ENCODE measurements around the gene MAPKAP1.

The MAPKAP1 gene

GRCh38 chr9:125425170-125425897, 281.7 kb downstream of the MAPKAP1 start:
- Histone ChIP-seq H3K27ac (ENCODE audit: low read length) (no peak overlapping the region), H3K36me3 (ENCODE audit: control insufficient read depth in 2 of 2, insufficient read depth in 2 of 2, low read length in 2 of 2) (no peaks in the 10 kb centered on the region), H3K4me3 (ENCODE audit: low read length in 2 of 2) (no peak overlapping the region), H3K27me3 (ENCODE audit: control insufficient read depth in 1 of 2, insufficient read depth in 2 of 2, low read length in 2 of 2) (no peaks in the 10 kb centered on the region), H3K9ac (ENCODE audit: low read length in 2 of 2) (no peak overlapping the region), H3K4me1 (ENCODE audit: control insufficient read depth, insufficient read depth, low read length) (no peaks in the 10 kb centered on the region), H3K9me3 (ENCODE audit: control insufficient read depth in 2 of 2, low read length in 2 of 2) (no peaks in the 10 kb centered on the region)

DNA sequence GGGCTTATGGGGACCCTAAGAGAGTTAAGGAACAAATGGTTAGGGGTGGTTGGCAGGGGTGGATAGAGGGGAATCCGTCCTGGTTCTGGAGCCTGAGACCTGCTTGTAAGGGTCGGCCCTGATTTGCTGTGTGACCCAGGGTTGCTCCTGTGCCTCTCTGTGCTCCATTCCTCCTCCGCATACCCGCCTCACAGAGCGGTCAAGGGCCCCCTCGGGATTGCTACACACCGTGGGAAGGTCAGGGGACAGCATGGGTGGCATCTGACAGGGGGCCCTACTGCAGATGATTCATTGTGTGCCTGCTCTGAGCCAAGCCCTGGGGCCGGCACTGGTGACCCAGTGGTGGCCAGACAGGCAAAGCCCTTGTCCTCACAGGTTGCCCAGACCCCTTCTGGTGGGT, 283.0 kb downstream of the MAPKAP1 start:
- no peaks in the 10 kb centered on the region for H3K36me3 ChIP-seq (ENCODE audit: control insufficient read depth in 2 of 2, insufficient read depth in 2 of 2, low read length in 2 of 2)
- no peak overlapping the region for H3K4me3 ChIP-seq (ENCODE audit: low read length in 2 of 2)
- no peaks in the 10 kb centered on the region for H3K4me1 ChIP-seq (ENCODE audit: control insufficient read depth, insufficient read depth, low read length)
- H3K9me3 ChIP-seq (ENCODE audit: control insufficient read depth in 2 of 2, low read length in 2 of 2) = no peaks in the 10 kb centered on the region
- H3K27me3 ChIP-seq (ENCODE audit: control insufficient read depth in 1 of 2, insufficient read depth in 2 of 2, low read length in 2 of 2) = no peaks in the 10 kb centered on the region
- H3K9ac ChIP-seq (ENCODE audit: low read length in 2 of 2) = no peak overlapping the region
- H3K27ac ChIP-seq (ENCODE audit: low read length) = no peak overlapping the region

- no peaks in the 10 kb centered on the region for H3K4me1 ChIP-seq (ENCODE audit: control insufficient read depth, insufficient read depth, low read length)
- no peaks in the 10 kb centered on the region for H3K36me3 ChIP-seq (ENCODE audit: control insufficient read depth in 2 of 2, insufficient read depth in 2 of 2, low read length in 2 of 2)
- no peak overlapping the region for H3K9ac ChIP-seq (ENCODE audit: low read length in 2 of 2)
- no peak overlapping the region for H3K27ac ChIP-seq (ENCODE audit: low read length)
- H3K9me3 ChIP-seq (ENCODE audit: control insufficient read depth in 2 of 2, low read length in 2 of 2) = no peaks in the 10 kb centered on the region
- H3K27me3 ChIP-seq (ENCODE audit: control insufficient read depth in 1 of 2, insufficient read depth in 2 of 2, low read length in 2 of 2) = no peaks in the 10 kb centered on the region
- H3K4me3 ChIP-seq (ENCODE audit: low read length in 2 of 2) = no peak overlapping the region
Measured at GRCh38 chr9:125422853-125423252, 284.2 kb downstream of the MAPKAP1 start.

DNA sequence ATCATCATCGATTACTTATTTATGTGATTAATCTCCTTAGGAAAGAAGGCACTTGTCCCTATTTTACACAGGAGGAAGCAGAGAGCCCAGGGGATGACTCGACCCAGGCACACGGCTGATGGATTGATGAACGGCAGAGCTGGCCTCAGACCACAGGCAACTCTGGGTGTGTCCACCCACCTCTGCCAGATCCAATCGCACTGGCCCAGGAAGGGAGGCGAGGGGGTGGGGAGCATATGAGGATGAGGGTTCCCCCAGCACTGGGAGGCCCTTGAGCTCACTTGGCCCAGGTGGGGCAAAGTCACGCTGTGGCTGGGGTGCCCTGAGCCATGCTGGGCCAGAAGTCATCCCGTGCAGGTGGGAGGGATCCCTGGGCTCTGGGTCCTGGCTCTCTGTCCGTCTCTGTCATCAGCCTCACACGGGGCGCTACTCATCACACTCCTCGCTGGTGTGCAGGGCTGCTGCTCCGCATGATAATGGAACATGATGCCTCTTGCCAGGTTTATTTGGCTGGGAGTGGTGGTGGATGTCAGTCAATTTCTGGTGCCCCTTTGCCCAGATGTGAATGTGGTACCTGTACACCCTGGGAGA, 285.3 kb downstream of the MAPKAP1 start:
- Histone ChIP-seq H3K4me3 (ENCODE audit: low read length in 2 of 2) (no peak overlapping the region), H3K27me3 (ENCODE audit: control insufficient read depth in 1 of 2, insufficient read depth in 2 of 2, low read length in 2 of 2) (no peaks in the 10 kb centered on the region), H3K27ac (ENCODE audit: low read length) (no peak overlapping the region)

GRCh38 chr9:125421166-125421565, 285.8 kb downstream of the MAPKAP1 start:
- Histone ChIP-seq H3K9ac (ENCODE audit: low read length in 2 of 2) (no peak overlapping the region), H3K4me3 (ENCODE audit: low read length in 2 of 2) (no peak overlapping the region), H3K27ac (ENCODE audit: low read length) (no peak overlapping the region), H3K4me1 (ENCODE audit: control insufficient read depth, insufficient read depth, low read length) (peaks cover 4% of the 10 kb centered on the region), H3K9me3 (ENCODE audit: control insufficient read depth in 2 of 2, low read length in 2 of 2) (no peaks in the 10 kb centered on the region), H3K27me3 (ENCODE audit: control insufficient read depth in 1 of 2, insufficient read depth in 2 of 2, low read length in 2 of 2) (no peaks in the 10 kb centered on the region), H3K36me3 (ENCODE audit: control insufficient read depth in 2 of 2, insufficient read depth in 2 of 2, low read length in 2 of 2) (no peaks in the 10 kb centered on the region)

More for the DNA sequence above, 285.3 kb downstream of the MAPKAP1 start:
- Histone ChIP-seq H3K4me1 (ENCODE audit: control insufficient read depth, insufficient read depth, low read length) (no peaks in the 10 kb centered on the region), H3K36me3 (ENCODE audit: control insufficient read depth in 2 of 2, insufficient read depth in 2 of 2, low read length in 2 of 2) (no peaks in the 10 kb centered on the region), H3K9ac (ENCODE audit: low read length in 2 of 2) (no peak overlapping the region), H3K9me3 (ENCODE audit: control insufficient read depth in 2 of 2, low read length in 2 of 2) (no peaks in the 10 kb centered on the region)

DNA sequence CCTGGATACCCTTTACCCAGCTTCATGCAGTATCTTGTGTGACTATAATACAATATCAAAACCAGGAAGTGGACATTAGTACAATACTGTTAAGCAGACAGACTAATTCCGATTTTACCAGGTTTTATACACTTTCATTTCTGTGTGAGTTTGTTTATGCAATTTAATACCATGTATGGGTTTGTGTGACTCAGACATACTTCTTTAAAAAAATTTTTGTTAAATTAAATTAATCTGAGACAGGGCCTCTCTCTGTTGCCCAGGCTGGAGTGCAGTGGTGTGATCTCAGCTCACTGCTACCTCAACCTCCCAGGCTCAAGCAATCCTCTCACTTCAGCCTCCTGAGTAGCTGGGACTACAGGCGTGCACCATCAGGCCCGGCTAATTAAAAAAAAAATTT, 288.6 kb downstream of the MAPKAP1 start:
- Histone ChIP-seq H3K27ac (ENCODE audit: low read length) (no peak overlapping the region), H3K9ac (ENCODE audit: low read length in 2 of 2) (no peak overlapping the region), H3K27me3 (ENCODE audit: control insufficient read depth in 1 of 2, insufficient read depth in 2 of 2, low read length in 2 of 2) (no peaks in the 10 kb centered on the region), H3K4me3 (ENCODE audit: low read length in 2 of 2) (no peak overlapping the region), H3K4me1 (ENCODE audit: control insufficient read depth, insufficient read depth, low read length) (peaks cover 10% of the 10 kb centered on the region), H3K9me3 (ENCODE audit: control insufficient read depth in 2 of 2, low read length in 2 of 2) (no peaks in the 10 kb centered on the region), H3K36me3 (ENCODE audit: control insufficient read depth in 2 of 2, insufficient read depth in 2 of 2, low read length in 2 of 2) (no peaks in the 10 kb centered on the region)

DNA sequence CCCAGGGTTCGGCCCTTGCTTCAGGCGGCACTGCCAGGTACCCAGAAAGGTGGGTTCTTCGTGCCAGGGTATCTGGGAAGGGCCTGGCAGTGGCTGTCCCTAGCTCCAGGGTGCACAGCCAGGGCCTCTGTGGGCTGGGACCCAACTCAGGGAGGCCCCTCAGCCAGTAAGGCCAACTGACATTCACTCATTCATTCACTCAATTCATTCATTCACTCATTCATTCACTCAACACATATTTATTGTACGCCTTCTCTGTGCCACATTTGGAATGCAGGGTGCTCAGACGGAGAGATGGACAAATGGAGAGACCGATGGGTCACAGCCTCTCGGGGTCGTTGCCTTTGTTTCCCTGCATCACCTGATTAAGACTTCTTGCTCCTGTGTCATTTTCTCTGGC, 290.5 kb downstream of the MAPKAP1 start:
- Histone ChIP-seq H3K27me3 (ENCODE audit: control insufficient read depth in 1 of 2, insufficient read depth in 2 of 2, low read length in 2 of 2) (no peaks in the 10 kb centered on the region), H3K9ac (ENCODE audit: low read length in 2 of 2) (no peak overlapping the region), H3K4me3 (ENCODE audit: low read length in 2 of 2) (no peak overlapping the region), H3K9me3 (ENCODE audit: control insufficient read depth in 2 of 2, low read length in 2 of 2) (no peaks in the 10 kb centered on the region), H3K4me1 (ENCODE audit: control insufficient read depth, insufficient read depth, low read length) (peaks cover 10% of the 10 kb centered on the region), H3K36me3 (ENCODE audit: control insufficient read depth in 2 of 2, insufficient read depth in 2 of 2, low read length in 2 of 2) (no peaks in the 10 kb centered on the region), H3K27ac (ENCODE audit: low read length) (peak overlapping the region; percentile 58)

DNA sequence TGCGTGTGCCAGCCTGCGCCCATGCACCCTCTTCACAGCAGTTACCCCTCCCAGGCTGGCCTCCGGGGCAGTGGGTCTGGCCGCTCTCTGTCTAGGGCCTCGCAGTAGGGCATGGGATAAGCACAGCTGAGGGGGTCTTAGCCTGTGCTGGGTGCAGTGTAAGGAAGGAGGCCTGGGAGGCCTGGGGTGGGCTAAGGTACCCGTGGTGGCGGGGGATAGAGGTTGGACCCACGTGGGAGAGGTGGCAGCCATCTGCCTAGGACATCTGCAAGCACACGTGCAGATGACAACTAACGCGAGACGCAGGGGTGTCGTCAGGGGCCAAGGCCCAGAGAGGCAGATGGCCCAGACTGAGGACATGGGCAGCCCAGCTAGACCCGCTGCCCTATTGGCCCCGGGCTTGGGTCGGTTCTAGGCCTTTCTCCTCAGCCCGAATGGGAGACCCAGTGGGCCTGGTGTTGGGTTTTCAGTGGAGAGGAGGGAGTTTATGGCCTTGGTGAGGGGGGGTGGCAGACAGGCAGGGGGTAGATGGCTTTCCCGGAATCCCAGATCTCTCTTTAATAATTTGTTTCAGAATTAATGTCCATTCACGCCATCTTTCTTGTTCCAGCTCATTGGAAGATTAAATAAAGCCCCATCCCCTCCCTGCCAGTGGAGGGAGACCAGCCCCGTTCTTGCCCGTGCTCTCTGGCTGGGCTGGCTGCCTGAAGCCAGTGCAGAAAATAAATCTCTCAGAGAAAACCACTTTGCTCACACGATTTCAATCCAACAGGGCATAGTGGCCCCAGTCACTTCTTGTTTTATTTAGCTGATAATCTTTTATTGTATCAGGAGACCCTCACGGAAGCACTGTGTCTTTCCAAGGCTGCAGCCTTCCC, 291.2 kb downstream of the MAPKAP1 start:
- peaks cover 10% of the 10 kb centered on the region for H3K4me1 ChIP-seq (ENCODE audit: control insufficient read depth, insufficient read depth, low read length)
- no peak overlapping the region for H3K9ac ChIP-seq (ENCODE audit: low read length in 2 of 2)
- H3K4me3 ChIP-seq (ENCODE audit: low read length in 2 of 2) = no peak overlapping the region
- no peaks in the 10 kb centered on the region for H3K27me3 ChIP-seq (ENCODE audit: control insufficient read depth in 1 of 2, insufficient read depth in 2 of 2, low read length in 2 of 2)
- no peaks in the 10 kb centered on the region for H3K9me3 ChIP-seq (ENCODE audit: control insufficient read depth in 2 of 2, low read length in 2 of 2)
- no peaks in the 10 kb centered on the region for H3K36me3 ChIP-seq (ENCODE audit: control insufficient read depth in 2 of 2, insufficient read depth in 2 of 2, low read length in 2 of 2)
- H3K27ac ChIP-seq (ENCODE audit: low read length) = peak overlapping the region; percentile 58

- Histone ChIP-seq H3K4me1 (ENCODE audit: control insufficient read depth, insufficient read depth, low read length) (peaks cover 14% of the 10 kb centered on the region), H3K27me3 (ENCODE audit: control insufficient read depth in 1 of 2, insufficient read depth in 2 of 2, low read length in 2 of 2) (no peaks in the 10 kb centered on the region), H3K9ac (ENCODE audit: low read length in 2 of 2) (no peak overlapping the region), H3K27ac (ENCODE audit: low read length) (no peak overlapping the region), H3K36me3 (ENCODE audit: control insufficient read depth in 2 of 2, insufficient read depth in 2 of 2, low read length in 2 of 2) (no peaks in the 10 kb centered on the region), H3K4me3 (ENCODE audit: low read length in 2 of 2) (no peak overlapping the region), H3K9me3 (ENCODE audit: control insufficient read depth in 2 of 2, low read length in 2 of 2) (no peaks in the 10 kb centered on the region)
Measured at GRCh38 chr9:125413579-125413978, 293.4 kb downstream of the MAPKAP1 start.

DNA sequence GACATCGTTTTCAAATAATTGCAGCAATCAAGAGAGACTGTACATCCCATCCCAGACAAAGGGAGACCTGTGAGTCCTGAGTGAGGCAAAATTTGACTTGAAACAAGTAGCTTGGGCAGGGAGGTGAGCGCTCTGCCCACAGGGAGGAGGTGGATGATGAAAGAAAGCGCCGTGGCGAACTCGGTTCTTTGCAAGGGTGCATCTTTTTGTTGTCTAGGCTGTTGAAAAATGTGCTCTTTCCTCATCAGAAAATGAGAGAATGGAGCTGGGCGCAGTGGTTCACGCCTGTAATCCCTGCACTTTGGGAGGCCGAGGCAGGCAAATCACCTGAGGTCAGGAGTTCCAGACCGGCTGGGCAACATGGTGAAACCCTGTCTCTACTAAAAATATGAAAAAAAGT, 294.8 kb downstream of the MAPKAP1 start:
- peaks cover 22% of the 10 kb centered on the region for H3K4me1 ChIP-seq (ENCODE audit: control insufficient read depth, insufficient read depth, low read length)
- no peaks in the 10 kb centered on the region for H3K27me3 ChIP-seq (ENCODE audit: control insufficient read depth in 1 of 2, insufficient read depth in 2 of 2, low read length in 2 of 2)
- H3K36me3 ChIP-seq (ENCODE audit: control insufficient read depth in 2 of 2, insufficient read depth in 2 of 2, low read length in 2 of 2) = no peaks in the 10 kb centered on the region
- no peak overlapping the region for H3K9ac ChIP-seq (ENCODE audit: low read length in 2 of 2)
- H3K4me3 ChIP-seq (ENCODE audit: low read length in 2 of 2) = no peak overlapping the region
- H3K9me3 ChIP-seq (ENCODE audit: control insufficient read depth in 2 of 2, low read length in 2 of 2) = no peaks in the 10 kb centered on the region
- H3K27ac ChIP-seq (ENCODE audit: low read length) = no peak overlapping the region
